Caco-2 (cell line): ENCODE data around the gene PRLR. TPM values are rescaled to one million over a fixed set of nuclear protein-coding genes. Genes with fewer than 3 reads are reported as not detected.
"Not testable (repeated sequence)": the region's sequence is repeated elsewhere in the genome, so short reads cannot be mapped to it uniquely, and the experiment has no call there.

Experiments
- BruUV-seq: library from RNA; stranded (reverse); fragments of 400-500 nt; replicated peaks from 2 replicates; lab custom pipeline; 2021; lab: Mats Ljungman, UMichigan
- CTCF ChIA-PET: fragments of 300-600 bp; sonication (Branson Sonifier 250); formaldehyde crosslinking; loops from one replicate; lab custom pipeline; 2022; ENCODE audit warnings: antibody characterized with exemption; lab: Charles Lee
- POLR2A ChIA-PET: fragments of 300-600 bp; sonication (Branson Sonifier 250); formaldehyde crosslinking; loops from one replicate; lab custom pipeline; 2022; ENCODE audit warnings: antibody characterized with exemption; lab: Charles Lee
- DNase-seq, 2 experiments: peaks; one replicate each; pipeline versions ENCODE4 v3.0.0 to v3.0.0-alpha.2; 2020 to 2022
- H3K27me3 ChIP-seq: replicated peaks from 2 replicates; pipeline ENCODE4 v1.6.0; 2011; ENCODE audit warnings: low read length; ENCODE audit not compliant: control insufficient read depth, insufficient read depth
- H3K36me3 ChIP-seq: 2 replicates; pipeline ENCODE4 v1.5.1; 2011; ENCODE audit warnings: low read length; ENCODE audit not compliant: control insufficient read depth, insufficient read depth
- H3K4me1 ChIP-seq: fragments of 250-450 bp; sonication (Bioruptor Pico); 2 replicates; pipeline ENCODE4 v1.5.1; 2020; ENCODE audit warnings: mild to moderate bottlenecking
- H3K4me3 ChIP-seq: 2 replicates; pipeline ENCODE4 v1.5.1; 2011; ENCODE audit warnings: low read depth, mild to moderate bottlenecking, control low read depth, low read length
- H3K9me3 ChIP-seq: fragments of 250-450 bp; sonication (Bioruptor Pico); 2 replicates; pipeline ENCODE4 v1.5.1; 2020; ENCODE audit warnings: mild to moderate bottlenecking, moderate library complexity
- H3K27ac Mint-ChIP-seq: one replicate; pipeline ENCODE4 v1.8.0; 2022; ENCODE audit warnings: mixed read lengths; ENCODE audit not compliant: unreplicated experiment
- H3K27me3 Mint-ChIP-seq: one replicate; pipeline ENCODE4 v1.8.0; 2022; ENCODE audit warnings: mixed read lengths; ENCODE audit not compliant: insufficient read depth, unreplicated experiment
- H3K36me3 Mint-ChIP-seq: one replicate; pipeline ENCODE4 v1.8.0; 2022; ENCODE audit warnings: mild to moderate bottlenecking, mixed read lengths; ENCODE audit not compliant: insufficient read depth, unreplicated experiment
- H3K4me1 Mint-ChIP-seq: one replicate; pipeline ENCODE4 v1.8.0; 2022; ENCODE audit warnings: low read depth, mixed read lengths; ENCODE audit not compliant: unreplicated experiment
- H3K4me3 Mint-ChIP-seq: one replicate; pipeline ENCODE4 v1.8.0; 2022; ENCODE audit warnings: mild to moderate bottlenecking, moderate library complexity, mixed read lengths; ENCODE audit not compliant: unreplicated experiment
- H3K9me3 Mint-ChIP-seq: one replicate; pipeline ENCODE4 v1.8.0; 2022; ENCODE audit warnings: mixed read lengths; ENCODE audit not compliant: unreplicated experiment
- intact Hi-C: fragments of 100-400 bp; cut with micrococcal nuclease; formaldehyde crosslinking; loops from one replicate; pipeline ENCODE4 v1.10.0; 2022; ENCODE audit not compliant: unreplicated experiment
- total RNA-seq: library from RNA; stranded (reverse); gene quantifications from 2 replicates; pipeline ENCODE4 v1.2.3, GENCODE V29; 2022
- TF ChIP-seq, protein P1 (sequence below), 2 experiments: fragments of 200-600 bp in 1 of 2; IDR thresholded peaks; 1 replicate in 1 of 2; 2 replicates in 1 of 2; pipeline versions ENCODE4 v1.5.1 to v1.8.0; 2011 to 2022; ENCODE audit warnings: antibody characterized with exemption in 1 of 2, control low read depth in 1 of 2, inconsistent platforms in 1 of 2, low read depth in 1 of 2, low read length in 1 of 2, mild to moderate bottlenecking in 1 of 2, moderate library complexity in 1 of 2; ENCODE audit not compliant: insufficient read depth in 1 of 2, severe bottlenecking in 1 of 2, unreplicated experiment in 1 of 2

PRLR gene
- total RNA-seq, 1 experiment from 2014 or later: 2.3 TPM

- H3K27ac Mint-ChIP-seq, H3K4me1 Mint-ChIP-seq, H3K9me3 Mint-ChIP-seq, H3K36me3 ChIP-seq, H3K27me3 Mint-ChIP-seq, intact Hi-C loops, POLR2A ChIA-PET, H3K27me3 ChIP-seq, H3K4me1 ChIP-seq, H3K36me3 Mint-ChIP-seq, H3K4me3 ChIP-seq, BruUV-seq, H3K9me3 ChIP-seq, CTCF ChIA-PET, H3K4me3 Mint-ChIP-seq: not testable (repeated sequence)
- TF ChIP-seq, protein P1, sequence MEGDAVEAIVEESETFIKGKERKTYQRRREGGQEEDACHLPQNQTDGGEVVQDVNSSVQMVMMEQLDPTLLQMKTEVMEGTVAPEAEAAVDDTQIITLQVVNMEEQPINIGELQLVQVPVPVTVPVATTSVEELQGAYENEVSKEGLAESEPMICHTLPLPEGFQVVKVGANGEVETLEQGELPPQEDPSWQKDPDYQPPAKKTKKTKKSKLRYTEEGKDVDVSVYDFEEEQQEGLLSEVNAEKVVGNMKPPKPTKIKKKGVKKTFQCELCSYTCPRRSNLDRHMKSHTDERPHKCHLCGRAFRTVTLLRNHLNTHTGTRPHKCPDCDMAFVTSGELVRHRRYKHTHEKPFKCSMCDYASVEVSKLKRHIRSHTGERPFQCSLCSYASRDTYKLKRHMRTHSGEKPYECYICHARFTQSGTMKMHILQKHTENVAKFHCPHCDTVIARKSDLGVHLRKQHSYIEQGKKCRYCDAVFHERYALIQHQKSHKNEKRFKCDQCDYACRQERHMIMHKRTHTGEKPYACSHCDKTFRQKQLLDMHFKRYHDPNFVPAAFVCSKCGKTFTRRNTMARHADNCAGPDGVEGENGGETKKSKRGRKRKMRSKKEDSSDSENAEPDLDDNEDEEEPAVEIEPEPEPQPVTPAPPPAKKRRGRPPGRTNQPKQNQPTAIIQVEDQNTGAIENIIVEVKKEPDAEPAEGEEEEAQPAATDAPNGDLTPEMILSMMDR (IDR thresholded peaks at IDR 0.05; ENCODE audit: insufficient read depth in 1 of 2, low read depth in 1 of 2, low read length in 1 of 2, severe bottlenecking in 1 of 2, unreplicated experiment in 1 of 2): peak in 1 of 2 experiments; percentile 8
- peak; percentile 16 to 37 for DNase-seq
These were observed 125.7 kb downstream of the PRLR start for GRCh38 chr5:35104550-35104949.

GRCh38 chr5:35103637-35104299, 126.5 kb downstream of the PRLR start:
- no TSS peak for BruUV-seq
- TF ChIP-seq, protein P1 (IDR thresholded peaks at IDR 0.05; ENCODE audit: insufficient read depth in 1 of 2, low read depth in 1 of 2, low read length in 1 of 2, severe bottlenecking in 1 of 2, unreplicated experiment in 1 of 2): no peak
- Histone ChIP-seq H3K27me3 (no peaks in the 10 kb centered on the region), H3K9me3 (no peaks in the 10 kb centered on the region), H3K4me1 (no peaks in the 10 kb centered on the region), H3K36me3 (no peaks in the 10 kb centered on the region), H3K4me3 (no peak overlapping the region)
- Mint-ChIP-seq H3K4me1 (no peaks in the 10 kb centered on the region), H3K27ac (no peak overlapping the region), H3K9me3 (no peaks in the 10 kb centered on the region), H3K36me3 (no peaks in the 10 kb centered on the region), H3K27me3 (peaks cover 10% of the 10 kb centered on the region), H3K4me3 (no peak overlapping the region)
- CTCF ChIA-PET: no interaction called here
- POLR2A ChIA-PET: no interaction called here
- intact Hi-C loops: no loop called here
- DNase-seq: no peak

- H3K4me1 Mint-ChIP-seq, POLR2A ChIA-PET, H3K4me1 ChIP-seq, H3K27me3 Mint-ChIP-seq, DNase-seq, H3K9me3 Mint-ChIP-seq, H3K36me3 ChIP-seq, H3K9me3 ChIP-seq, H3K36me3 Mint-ChIP-seq, H3K4me3 ChIP-seq, intact Hi-C loops, H3K4me3 Mint-ChIP-seq, H3K27me3 ChIP-seq, CTCF ChIA-PET, BruUV-seq, H3K27ac Mint-ChIP-seq: not testable (repeated sequence)
These were observed 128.6 kb downstream of the PRLR start for GRCh38 chr5:35101720-35102119.
